PC-9 (cell line): ENCODE measurements around the gene GAN. TPM values are rescaled to one million over a fixed set of nuclear protein-coding genes. Genes with fewer than 3 reads are reported as not detected.

Source experiments
- BruUV-seq: library from RNA; stranded (reverse); fragments of 400-500 nt; replicated peaks from 2 replicates; lab custom pipeline; 2021; lab: Mats Ljungman, UMichigan
- CTCF ChIA-PET: fragments of 300-600 bp; sonication (Branson Sonifier 250); formaldehyde crosslinking; loops from one replicate; lab custom pipeline; 2022; ENCODE audit warnings: antibody characterized with exemption; lab: Charles Lee
- POLR2A ChIA-PET: fragments of 300-600 bp; sonication (Branson Sonifier 250); formaldehyde crosslinking; loops from one replicate; lab custom pipeline; 2022; ENCODE audit warnings: antibody characterized with exemption; ENCODE audit not compliant: unreplicated experiment; lab: Charles Lee
- DNase-seq, 2 experiments: peaks; one replicate each; pipeline versions ENCODE4 v3.0.0 to v3.0.0-alpha.2; 2015 to 2022; ENCODE audit warnings: mixed read lengths in 1 of 2
- H2AFZ ChIP-seq: fragments of 200-600 bp; sonication (generic); 2 replicates; pipeline ENCODE4 v1.8.1; 2017; ENCODE audit warnings: antibody characterized with exemption
- H3F3A ChIP-seq: fragments of 200-600 bp; sonication (generic); 2 replicates; pipeline ENCODE4 v1.8.1; 2017; ENCODE audit warnings: antibody characterized with exemption, mild to moderate bottlenecking, low read depth; ENCODE audit not compliant: insufficient read depth
- H3K27ac ChIP-seq: fragments of 200-600 bp; sonication (generic); 2 replicates; pipeline ENCODE4 v1.6.1; 2016; ENCODE audit warnings: mixed run types
- H3K27me3 ChIP-seq: fragments of 200-600 bp; sonication (generic); 2 replicates; pipeline ENCODE4 v1.6.1; 2016; ENCODE audit warnings: low read depth, mixed run types; ENCODE audit not compliant: insufficient read depth
- H3K36me3 ChIP-seq: fragments of 200-600 bp; sonication (generic); 2 replicates; pipeline ENCODE4 v1.6.1; 2016; ENCODE audit warnings: low read depth, mixed run types
- H3K4me1 ChIP-seq: fragments of 200-600 bp; sonication (generic); replicated peaks from 2 replicates; pipeline ENCODE4 v1.6.1; 2016; ENCODE audit warnings: mixed run types; ENCODE audit not compliant: insufficient read depth
- H3K4me2 ChIP-seq: fragments of 200-600 bp; sonication (generic); 2 replicates; pipeline ENCODE4 v1.6.1; 2017; ENCODE audit warnings: mixed run types
- H3K4me3 ChIP-seq: fragments of 200-600 bp; sonication (generic); 2 replicates; pipeline ENCODE4 v1.6.1; 2016; ENCODE audit warnings: mixed run types
- H3K79me2 ChIP-seq: fragments of 200-600 bp; sonication (generic); 2 replicates; pipeline ENCODE4 v1.6.1; 2017; ENCODE audit warnings: low read depth, mixed run types
- H3K9me2 ChIP-seq: fragments of 200-600 bp; sonication (generic); 2 replicates; pipeline ENCODE4 v1.8.1; 2017; ENCODE audit warnings: mild to moderate bottlenecking; ENCODE audit not compliant: insufficient read depth
- H3K9me3 ChIP-seq: fragments of 200-600 bp; sonication (generic); 2 replicates; pipeline ENCODE4 v1.8.1; 2016; ENCODE audit warnings: low read depth; ENCODE audit not compliant: insufficient read depth
- H4K20me1 ChIP-seq: fragments of 200-600 bp; sonication (generic); 2 replicates; pipeline ENCODE4 v1.8.1; 2017; ENCODE audit not compliant: insufficient read depth
- CTCF ChIP-seq: fragments of 200-600 bp; sonication (generic); conservative IDR thresholded peaks from 2 replicates; pipeline ENCODE4 v1.6.1; 2017; ENCODE audit warnings: mixed run types, antibody characterized with exemption, mild to moderate bottlenecking, moderate library complexity
- EZH2 ChIP-seq: fragments of 200-600 bp; sonication (generic); IDR thresholded peaks from 2 replicates; pipeline ENCODE4 v1.8.0; 2017; ENCODE audit warnings: antibody characterized with exemption, low read depth
- intact Hi-C: fragments of 100-400 bp; cut with micrococcal nuclease; formaldehyde crosslinking; loops from one replicate; pipeline ENCODE4 v1.10.0; 2022; ENCODE audit not compliant: unreplicated experiment
- total RNA-seq: library from RNA; stranded (reverse); gene quantifications from 2 replicates; pipeline ENCODE4 v1.2.3, GENCODE V29; 2021

GAN gene
- total RNA-seq, 1 experiment from 2014 or later = 11.9 TPM

GRCh38 chr16:81275064-81275532 is 39.7 kb upstream of the GAN start:
- BruUV-seq = no TSS peak
- H3K36me3 ChIP-seq = no peaks in the 10 kb centered on the region
- DNase-seq = peak in 1 of 2 experiments; percentile 25
- H3K4me1 ChIP-seq = peaks cover 29% of the 10 kb centered on the region
- intact Hi-C loops = no loop called here
- H4K20me1 ChIP-seq = no peaks in the 10 kb centered on the region
- H3K27ac ChIP-seq = no peak overlapping the region
- no peak overlapping the region for H2AFZ ChIP-seq
- no peaks in the 10 kb centered on the region for H3K9me2 ChIP-seq
- POLR2A ChIA-PET = interaction anchor here (0.7 kb wide), 1 partner anchor 324 kb away, joined by 6 read pairs; no protein-coding TSS in a partner anchor
- no peak overlapping the region for H3K4me2 ChIP-seq
- H3K9me3 ChIP-seq = no peaks in the 10 kb centered on the region
- H3F3A ChIP-seq = peaks cover 15% of the 10 kb centered on the region
- TF ChIP-seq EZH2 (no peak), CTCF (no peak)
- H3K4me3 ChIP-seq = no peak overlapping the region
- H3K79me2 ChIP-seq = no peaks in the 10 kb centered on the region
- CTCF ChIA-PET = interaction anchor here (0.6 kb wide), 1 partner anchor 9 kb away, joined by 3 read pairs; no protein-coding TSS in a partner anchor
- no peaks in the 10 kb centered on the region for H3K27me3 ChIP-seq

GRCh38 chr16:81275795-81276194 is 39.0 kb upstream of the GAN start:
- CTCF ChIA-PET = no interaction called here
- intact Hi-C loops = no loop called here

GRCh38 chr16:81276323-81276722 is 38.4 kb upstream of the GAN start:
- POLR2A ChIA-PET = no interaction called here
- no peak for DNase-seq
- no TSS peak for BruUV-seq
- no peaks in the 10 kb centered on the region for H3K36me3 ChIP-seq
- no peaks in the 10 kb centered on the region for H3K9me3 ChIP-seq
- H3K27me3 ChIP-seq = no peaks in the 10 kb centered on the region
- no peaks in the 10 kb centered on the region for H4K20me1 ChIP-seq
- peaks cover 36% of the 10 kb centered on the region for H3K4me1 ChIP-seq
- CTCF ChIA-PET = no interaction called here
- H3F3A ChIP-seq = peaks cover 15% of the 10 kb centered on the region
- no peak overlapping the region for H3K4me3 ChIP-seq
- TF ChIP-seq CTCF = no peak
- no peak for TF ChIP-seq EZH2
- no peak overlapping the region for H3K4me2 ChIP-seq
- no peak overlapping the region for H2AFZ ChIP-seq
- H3K27ac ChIP-seq = peak overlapping the region; percentile 12; the same call in 1 of the 2 replicates
- H3K9me2 ChIP-seq = no peaks in the 10 kb centered on the region
- H3K79me2 ChIP-seq = no peaks in the 10 kb centered on the region
- intact Hi-C loops = no loop called here

More at GRCh38 chr16:81275795-81276194, 39.0 kb upstream of the GAN start:
- Histone ChIP-seq H3K79me2 (no peaks in the 10 kb centered on the region), H3K36me3 (no peaks in the 10 kb centered on the region), H3K4me1 (peaks cover 36% of the 10 kb centered on the region), H3K9me2 (no peaks in the 10 kb centered on the region), H3K27me3 (no peaks in the 10 kb centered on the region), H3K4me3 (no peak overlapping the region), H3K4me2 (no peak overlapping the region), H4K20me1 (no peaks in the 10 kb centered on the region), H3K9me3 (no peaks in the 10 kb centered on the region), H3F3A (peaks cover 15% of the 10 kb centered on the region), H2AFZ (no peak overlapping the region), H3K27ac (0 out of 2 replicates have a peak overlapping the region, but pooled peaks have one; percentile 12)
- POLR2A ChIA-PET = no interaction called here
- no TSS peak for BruUV-seq
- DNase-seq = peak in 1 of 2 experiments; percentile 21
- TF ChIP-seq CTCF (no peak), EZH2 (no peak)
